ENCODE results near the gene VDAC1. TPM values are rescaled to one million over a fixed set of nuclear protein-coding genes. Genes with fewer than 3 reads are reported as not detected.

Gene VDAC1
- total RNA-seq, 4 donors from 2014 or later = 106 to 210 (median 180) TPM

GRCh38 chr5:133952729-133953567, 51.8 kb downstream of the VDAC1 start:
- peaks cover 0 to 14% (median 1%) of the 10 kb centered on the region in 4 donors for H3K4me1 ChIP-seq
- WGBS, 2 donors (ENCODE audit: low coverage in 1 of 2) = 82 to 100% methylated on average over 2 to 10 of the region's 10 CpGs
- H3K36me3 ChIP-seq = peaks cover 0 to 3% (median 0%) of the 10 kb centered on the region in 4 donors
- peak; percentile 21 for DNase-seq
- H3K4me3 ChIP-seq = no peak overlapping the region
- intact Hi-C loops (cut with DNase I; ENCODE audit: low total_unique reads) = no loop called here
- TF ChIP-seq POLR2AphosphoS5 (IDR thresholded peaks at IDR 0.05) (peak; percentile 22 to 49 (median 31)), EP300 (IDR thresholded peaks at IDR 0.05; ENCODE audit: low read depth) (no peak), CTCF (IDR thresholded peaks at IDR 0.05) (no peak), POLR2A (IDR thresholded peaks at IDR 0.05) (no peak)
- peak overlapping the region; percentile 43 to 69 (median 60) for H3K27ac ChIP-seq
- in situ Hi-C loops (cut with MboI; ENCODE audit: low pct_ligation_motif_present in 1 of 4, low pct_unique_long_range_greater_than_20kb in 1 of 4, low sequenced_read_pairs in 3 of 4) = no loop called here
- no peaks in the 10 kb centered on the region for H3K9me3 ChIP-seq
- no peaks in the 10 kb centered on the region for H3K27me3 ChIP-seq

- Histone ChIP-seq H3K36me3 (no peaks in the 10 kb centered on the region), H3K27ac (no peak overlapping the region), H3K4me3 (no peak overlapping the region), H3K27me3 (no peaks in the 10 kb centered on the region), H3K4me1 (peaks cover 0 to 9% (median 0%) of the 10 kb centered on the region in 4 donors), H3K9me3 (no peaks in the 10 kb centered on the region)
- WGBS, 2 donors (ENCODE audit: low coverage in 1 of 2) = 83 to 91% methylated on average over 3 to 7 of the region's 7 CpGs
- no peak for DNase-seq
- in situ Hi-C loops (cut with MboI; ENCODE audit: low pct_ligation_motif_present in 1 of 4, low pct_unique_long_range_greater_than_20kb in 1 of 4, low sequenced_read_pairs in 3 of 4) = no loop called here
- intact Hi-C loops (cut with DNase I; ENCODE audit: low total_unique reads) = no loop called here
- TF ChIP-seq EP300 (IDR thresholded peaks at IDR 0.05; ENCODE audit: low read depth) (no peak), POLR2A (IDR thresholded peaks at IDR 0.05) (no peak), POLR2AphosphoS5 (IDR thresholded peaks at IDR 0.05) (no peak), CTCF (IDR thresholded peaks at IDR 0.05) (no peak)
Observed at GRCh38 chr5:133950821-133951612, 53.8 kb downstream of the VDAC1 start.

- no peak for DNase-seq
- Histone ChIP-seq H3K4me1 (peaks cover 0 to 9% (median 0%) of the 10 kb centered on the region in 4 donors), H3K4me3 (no peak overlapping the region), H3K27me3 (no peaks in the 10 kb centered on the region), H3K9me3 (no peaks in the 10 kb centered on the region), H3K27ac (no peak overlapping the region), H3K36me3 (no peaks in the 10 kb centered on the region)
- intact Hi-C loops (cut with DNase I; ENCODE audit: low total_unique reads) = no loop called here
- TF ChIP-seq POLR2A (IDR thresholded peaks at IDR 0.05) (no peak), EP300 (IDR thresholded peaks at IDR 0.05; ENCODE audit: low read depth) (no peak), POLR2AphosphoS5 (IDR thresholded peaks at IDR 0.05) (no peak), CTCF (IDR thresholded peaks at IDR 0.05) (no peak)
- in situ Hi-C loops (cut with MboI; ENCODE audit: low pct_ligation_motif_present in 1 of 4, low pct_unique_long_range_greater_than_20kb in 1 of 4, low sequenced_read_pairs in 3 of 4) = no loop called here
Observed at GRCh38 chr5:133948721-133949120, 56.1 kb downstream of the VDAC1 start.

GRCh38 chr5:133947431-133947841, 57.3 kb downstream of the VDAC1 start:
- 49 to 64% methylated on average over 4 to 5 of the region's 5 CpGs for WGBS, 2 donors (ENCODE audit: low coverage in 1 of 2)
- Histone ChIP-seq H3K27ac (no peak overlapping the region), H3K4me3 (no peak overlapping the region), H3K9me3 (no peaks in the 10 kb centered on the region), H3K36me3 (no peaks in the 10 kb centered on the region), H3K4me1 (peaks cover 0 to 8% (median 0%) of the 10 kb centered on the region in 4 donors), H3K27me3 (no peaks in the 10 kb centered on the region)
- in situ Hi-C loops (cut with MboI; ENCODE audit: low pct_ligation_motif_present in 1 of 4, low pct_unique_long_range_greater_than_20kb in 1 of 4, low sequenced_read_pairs in 3 of 4) = no loop called here
- intact Hi-C loops (cut with DNase I; ENCODE audit: low total_unique reads) = no loop called here
- TF ChIP-seq POLR2AphosphoS5 (IDR thresholded peaks at IDR 0.05) = no peak
- no peak for DNase-seq
